Raji (cell line): ENCODE results near the gene TMEM116.

ENCODE experiments used
- POLR2A ChIP-seq: IDR thresholded peaks from 2 replicates; pipeline ENCODE4 v1.6.1; 2011; ENCODE audit warnings: low read depth, low read length, control low read depth; ENCODE audit not compliant: insufficient read depth

Gene TMEM116

GRCh38 chr12:112015938-112016337, 3.0 kb upstream of the TMEM116 start:
- no peak for TF ChIP-seq POLR2A

GRCh38 chr12:112013601-112014402, 837 bp upstream of the TMEM116 start:
- peak; percentile 90 for TF ChIP-seq POLR2A

GRCh38 chr12:112011685-112012084, 1.3 kb downstream of the TMEM116 start:
- no peak for TF ChIP-seq POLR2A

GRCh38 chr12:112010415-112011344, 2.3 kb downstream of the TMEM116 start:
- TF ChIP-seq POLR2A: no peak; the same call in 1 of the 2 replicates

GRCh38 chr12:112008918-112009317, 4.0 kb downstream of the TMEM116 start:
- TF ChIP-seq POLR2A: no peak

GRCh38 chr12:112007945-112008344, 5.0 kb downstream of the TMEM116 start:
- no peak for TF ChIP-seq POLR2A

- no peak for TF ChIP-seq POLR2A
Observed at GRCh38 chr12:112005419-112006395, 7.3 kb downstream of the TMEM116 start.

GRCh38 chr12:112004041-112004440, 8.9 kb downstream of the TMEM116 start:
- TF ChIP-seq POLR2A: no peak

GRCh38 chr12:112001576-112001975, 11.4 kb downstream of the TMEM116 start:
- no peak for TF ChIP-seq POLR2A

GRCh38 chr12:112000820-112001219, 12.1 kb downstream of the TMEM116 start:
- no peak for TF ChIP-seq POLR2A

GRCh38 chr12:111998015-111998414, 14.9 kb downstream of the TMEM116 start:
- TF ChIP-seq POLR2A: no peak

- TF ChIP-seq POLR2A: no peak
Observed at GRCh38 chr12:111997300-111997699, 15.7 kb downstream of the TMEM116 start.

- TF ChIP-seq POLR2A: no peak
Observed at GRCh38 chr12:111995782-111996480, 17.0 kb downstream of the TMEM116 start.
